ENCODE data around the gene SEPTIN5.

DNA sequence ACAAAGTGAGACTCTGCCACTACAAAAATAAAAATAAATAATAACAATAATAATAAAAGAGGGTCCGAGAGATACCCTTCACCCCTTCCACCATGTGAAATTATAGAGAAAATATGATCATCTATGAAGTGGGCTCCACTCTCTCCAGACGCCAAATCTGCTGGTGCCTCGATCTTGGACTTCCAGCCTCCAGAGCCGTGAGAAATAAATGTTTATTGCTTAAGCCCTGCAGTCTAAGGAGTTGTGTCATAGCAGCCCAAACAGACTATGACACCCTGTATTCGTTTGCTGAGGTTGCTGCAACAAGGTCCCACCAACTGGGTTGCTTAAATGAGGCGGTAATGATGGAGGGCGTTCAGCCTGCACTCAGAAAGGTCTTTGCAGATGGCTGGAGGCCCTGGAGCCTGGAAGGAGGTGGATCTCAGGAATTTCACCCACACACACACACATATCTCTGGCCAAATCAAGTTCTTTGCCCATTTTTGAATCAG, 7.6 kb upstream of the SEPTIN5 start:
- TF ChIP-seq, protein P1, sequence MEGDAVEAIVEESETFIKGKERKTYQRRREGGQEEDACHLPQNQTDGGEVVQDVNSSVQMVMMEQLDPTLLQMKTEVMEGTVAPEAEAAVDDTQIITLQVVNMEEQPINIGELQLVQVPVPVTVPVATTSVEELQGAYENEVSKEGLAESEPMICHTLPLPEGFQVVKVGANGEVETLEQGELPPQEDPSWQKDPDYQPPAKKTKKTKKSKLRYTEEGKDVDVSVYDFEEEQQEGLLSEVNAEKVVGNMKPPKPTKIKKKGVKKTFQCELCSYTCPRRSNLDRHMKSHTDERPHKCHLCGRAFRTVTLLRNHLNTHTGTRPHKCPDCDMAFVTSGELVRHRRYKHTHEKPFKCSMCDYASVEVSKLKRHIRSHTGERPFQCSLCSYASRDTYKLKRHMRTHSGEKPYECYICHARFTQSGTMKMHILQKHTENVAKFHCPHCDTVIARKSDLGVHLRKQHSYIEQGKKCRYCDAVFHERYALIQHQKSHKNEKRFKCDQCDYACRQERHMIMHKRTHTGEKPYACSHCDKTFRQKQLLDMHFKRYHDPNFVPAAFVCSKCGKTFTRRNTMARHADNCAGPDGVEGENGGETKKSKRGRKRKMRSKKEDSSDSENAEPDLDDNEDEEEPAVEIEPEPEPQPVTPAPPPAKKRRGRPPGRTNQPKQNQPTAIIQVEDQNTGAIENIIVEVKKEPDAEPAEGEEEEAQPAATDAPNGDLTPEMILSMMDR (conservative IDR thresholded peaks at IDR 0.05): no peak
- no peak for TF ChIP-seq EZH2 (IDR thresholded peaks at IDR 0.05; ENCODE audit: low read depth)

Measured in PC-9 (cell line).